Measurements from ENCODE around the gene ANKRD52. TPM values are rescaled to one million over a fixed set of nuclear protein-coding genes. Genes with fewer than 3 reads are reported as not detected.

ANKRD52 gene
- total RNA-seq, 1 experiment from 2014 or later, result 67.5 TPM

GRCh38 chr12:56304872-56305590 is 46.8 kb upstream of the ANKRD52 start:
- Histone ChIP-seq H3K27me3 (ENCODE audit: control insufficient read depth, insufficient read depth, low read length) (no peaks in the 10 kb centered on the region), H3K36me3 (ENCODE audit: control insufficient read depth, insufficient read depth, low read length) (no peaks in the 10 kb centered on the region; the same call in 1 of the 2 replicates), H3K4me3 (ENCODE audit: low read depth in 2 of 2, low read length in 2 of 2) (no peak overlapping the region), H3K4me1 (ENCODE audit: control insufficient read depth, insufficient read depth, low read length) (peaks cover 7% of the 10 kb centered on the region), H3K9me3 (ENCODE audit: control insufficient read depth, insufficient read depth, low read depth, low read length) (no peaks in the 10 kb centered on the region), H3K27ac (ENCODE audit: low read length) (no peak overlapping the region)
- POLR2A ChIA-PET, result no interaction called here
- intact Hi-C loops (cut with micrococcal nuclease; ENCODE audit: unreplicated experiment), result no loop called here
- no TSS peak for BruUV-seq (replicated peaks)
- DNase-seq (ENCODE audit: low read depth, low spot score) (no peak), ATAC-seq (no peak)
- CTCF ChIA-PET, result no interaction called here
- in situ Hi-C loops (cut with HindIII; ENCODE audit: low pct_unique_long_range_greater_than_20kb, low sequenced_read_pairs), result no loop called here
- TF ChIP-seq, protein P1, sequence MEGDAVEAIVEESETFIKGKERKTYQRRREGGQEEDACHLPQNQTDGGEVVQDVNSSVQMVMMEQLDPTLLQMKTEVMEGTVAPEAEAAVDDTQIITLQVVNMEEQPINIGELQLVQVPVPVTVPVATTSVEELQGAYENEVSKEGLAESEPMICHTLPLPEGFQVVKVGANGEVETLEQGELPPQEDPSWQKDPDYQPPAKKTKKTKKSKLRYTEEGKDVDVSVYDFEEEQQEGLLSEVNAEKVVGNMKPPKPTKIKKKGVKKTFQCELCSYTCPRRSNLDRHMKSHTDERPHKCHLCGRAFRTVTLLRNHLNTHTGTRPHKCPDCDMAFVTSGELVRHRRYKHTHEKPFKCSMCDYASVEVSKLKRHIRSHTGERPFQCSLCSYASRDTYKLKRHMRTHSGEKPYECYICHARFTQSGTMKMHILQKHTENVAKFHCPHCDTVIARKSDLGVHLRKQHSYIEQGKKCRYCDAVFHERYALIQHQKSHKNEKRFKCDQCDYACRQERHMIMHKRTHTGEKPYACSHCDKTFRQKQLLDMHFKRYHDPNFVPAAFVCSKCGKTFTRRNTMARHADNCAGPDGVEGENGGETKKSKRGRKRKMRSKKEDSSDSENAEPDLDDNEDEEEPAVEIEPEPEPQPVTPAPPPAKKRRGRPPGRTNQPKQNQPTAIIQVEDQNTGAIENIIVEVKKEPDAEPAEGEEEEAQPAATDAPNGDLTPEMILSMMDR (IDR thresholded peaks at IDR 0.05), result no peak
- TF ChIP-seq REST (IDR thresholded peaks at IDR 0.05; ENCODE audit: insufficient read depth in 1 of 2, low read depth in 2 of 2, low read length in 1 of 2) (no peak), TCF7L2 (IDR thresholded peaks at IDR 0.05; ENCODE audit: low read depth, low read length) (no peak), POLR2AphosphoS5 (IDR thresholded peaks at IDR 0.05; ENCODE audit: low read depth, low read length) (no peak)

GRCh38 chr12:56304276-56304675 is 46.1 kb upstream of the ANKRD52 start:
- ChIA-PET CTCF (no interaction called here), POLR2A (no interaction called here)
- no TSS peak for BruUV-seq (replicated peaks)
- Histone ChIP-seq H3K4me3 (ENCODE audit: low read depth in 2 of 2, low read length in 2 of 2) (no peak overlapping the region), H3K36me3 (ENCODE audit: control insufficient read depth, insufficient read depth, low read length) (peaks cover 4% of the 10 kb centered on the region; the same call in 1 of the 2 replicates), H3K27ac (ENCODE audit: low read length) (no peak overlapping the region), H3K9me3 (ENCODE audit: control insufficient read depth, insufficient read depth, low read depth, low read length) (no peaks in the 10 kb centered on the region), H3K4me1 (ENCODE audit: control insufficient read depth, insufficient read depth, low read length) (peaks cover 7% of the 10 kb centered on the region), H3K27me3 (ENCODE audit: control insufficient read depth, insufficient read depth, low read length) (no peaks in the 10 kb centered on the region)
- in situ Hi-C loops (cut with HindIII; ENCODE audit: low pct_unique_long_range_greater_than_20kb, low sequenced_read_pairs) (no loop called here), intact Hi-C loops (cut with micrococcal nuclease; ENCODE audit: unreplicated experiment) (no loop called here)
- no peak for DNase-seq (ENCODE audit: low read depth, low spot score)
- TF ChIP-seq REST (IDR thresholded peaks at IDR 0.05; ENCODE audit: insufficient read depth in 1 of 2, low read depth in 2 of 2, low read length in 1 of 2), result no peak
- TF ChIP-seq, protein P1 (IDR thresholded peaks at IDR 0.05), result no peak
- no peak for TF ChIP-seq TCF7L2 (IDR thresholded peaks at IDR 0.05; ENCODE audit: low read depth, low read length)
- no peak for TF ChIP-seq SIN3A (IDR thresholded peaks at IDR 0.05; ENCODE audit: borderline replicate concordance, insufficient read depth, low read depth, low read length)
- TF ChIP-seq POLR2AphosphoS5 (IDR thresholded peaks at IDR 0.05; ENCODE audit: low read depth, low read length), result no peak
- no peak for ATAC-seq
